Right lobe of liver (tissue), 6 donors: ENCODE results near the gene KIFC3. TPM values are rescaled to one million over a fixed set of nuclear protein-coding genes. Genes with fewer than 3 reads are reported as not detected.

Source experiments
- ATAC-seq, 4 donors: fragments of 200-7000 bp; cut with Tn5 transposase; one replicate each; pipeline ENCODE4 v1.9.1; 2020; ENCODE audit warnings: mild to moderate bottlenecking in 4 of 4, moderate library complexity in 4 of 4
- DNase-seq, 3 donors: peaks; one replicate each; pipeline ENCODE4 v3.0.0-alpha.2; 2020
- H3K27ac ChIP-seq, 3 donors: fragments of 200-600 bp; one replicate each; pipeline ENCODE4 v1.8.0; 2022
- H3K27me3 ChIP-seq, 2 donors: fragments of 200-600 bp; one replicate each; pipeline ENCODE4 v1.8.0; 2022
- H3K36me3 ChIP-seq, 4 donors: fragments of 200-600 bp; sonication (generic) in 1 of 4; one replicate each; pipeline versions ENCODE4 v1.5.1 to v1.8.0; 2017 to 2022; ENCODE audit warnings: control low read depth in 1 of 4
- H3K4me1 ChIP-seq, 4 donors: fragments of 200-600 bp; sonication (generic) in 1 of 4; one replicate each; pipeline versions ENCODE4 v1.5.1 to v1.8.0; 2017 to 2022; ENCODE audit warnings: control low read depth in 1 of 4
- H3K4me3 ChIP-seq, 3 donors: fragments of 200-600 bp; one replicate each; pipeline ENCODE4 v1.8.0; 2022
- H3K9me3 ChIP-seq, 4 donors: fragments of 200-600 bp; sonication (generic) in 1 of 4; one replicate each; pipeline versions ENCODE4 v1.5.1 to v1.8.0; 2017 to 2022; ENCODE audit warnings: control low read depth in 1 of 4
- POLR2A ChIP-seq: fragments of 450-650 bp; IDR thresholded peaks from one replicate; pipeline ENCODE4 v1.6.1; 2017; ENCODE audit warnings: antibody characterized with exemption, mild to moderate bottlenecking
- WGBS: methylation state at CpG from one replicate; pipeline ENCODE4 v1.1.6; 2018; ENCODE audit warnings: low coverage, low lambda C conversion rate; ENCODE audit not compliant: insufficient coverage; ENCODE audit errors: missing lambda C conversion rate; 5-methylcytosine and 5-hydroxymethylcytosine counted together
- intact Hi-C, 2 donors: fragments of 100-400 bp; cut with DNase I; formaldehyde crosslinking; loops; one replicate each; pipeline versions ENCODE4 v1.11.2 to v1.14.1; 2022
- total RNA-seq, 6 experiments: library from RNA; depleted of rRNA in 2 of 6; stranded (reverse); fragments of >200 nt in 2 of 6; fragmentation: NEBNext Ultra II Directional in 3 of 6; extraction: Animal tissue kit (Norgen Biotek cat#: 25700) in 3 of 6; gene quantifications; one replicate each; pipeline versions ENCODE4 v1.1.0 to v1.2.4, GENCODE V29; 2016 to 2023
- TF ChIP-seq, protein P1 (sequence below), 4 donors: fragments of 200-600 bp in 3 of 4; fragments of 450-650 bp in 1 of 4; IDR thresholded peaks; one replicate each; pipeline versions ENCODE4 v1.5.1 to v1.8.0; 2016 to 2022; ENCODE audit warnings: antibody characterized with exemption in 4 of 4, mild to moderate bottlenecking in 2 of 4
- donor health status: DM: no; HTN: yes; CAD: no.
- donor health status: DM: no; HTN: no; CAD: no.
- donor health status: DM: no; HTN: no; CAD: no.
- donor health status: DM: no; HTN: yes; CAD: no.
- donor health status: DM: no; HTN: yes; CAD: no.

The KIFC3 gene
- total RNA-seq, 6 experiments from 2014 or later: 20.3 to 88.9 (median 46.4) TPM

- Histone ChIP-seq H3K4me3 (no peak overlapping the region), H3K27me3 (no peaks in the 10 kb centered on the region), H3K36me3 (no peaks in the 10 kb centered on the region), H3K27ac (peak overlapping the region; percentile 62 to 89 (median 67)), H3K9me3 (no peaks in the 10 kb centered on the region), H3K4me1 (peaks cover 0 to 33% (median 17%) of the 10 kb centered on the region in 4 donors)
- WGBS: 75% methylated on average over 6 of the region's 15 CpGs
- ATAC-seq: peak in 2 of 4 donors; percentile 0 to 3
- no peak for DNase-seq
- intact Hi-C loops: no loop called here
- TF ChIP-seq, protein P1, sequence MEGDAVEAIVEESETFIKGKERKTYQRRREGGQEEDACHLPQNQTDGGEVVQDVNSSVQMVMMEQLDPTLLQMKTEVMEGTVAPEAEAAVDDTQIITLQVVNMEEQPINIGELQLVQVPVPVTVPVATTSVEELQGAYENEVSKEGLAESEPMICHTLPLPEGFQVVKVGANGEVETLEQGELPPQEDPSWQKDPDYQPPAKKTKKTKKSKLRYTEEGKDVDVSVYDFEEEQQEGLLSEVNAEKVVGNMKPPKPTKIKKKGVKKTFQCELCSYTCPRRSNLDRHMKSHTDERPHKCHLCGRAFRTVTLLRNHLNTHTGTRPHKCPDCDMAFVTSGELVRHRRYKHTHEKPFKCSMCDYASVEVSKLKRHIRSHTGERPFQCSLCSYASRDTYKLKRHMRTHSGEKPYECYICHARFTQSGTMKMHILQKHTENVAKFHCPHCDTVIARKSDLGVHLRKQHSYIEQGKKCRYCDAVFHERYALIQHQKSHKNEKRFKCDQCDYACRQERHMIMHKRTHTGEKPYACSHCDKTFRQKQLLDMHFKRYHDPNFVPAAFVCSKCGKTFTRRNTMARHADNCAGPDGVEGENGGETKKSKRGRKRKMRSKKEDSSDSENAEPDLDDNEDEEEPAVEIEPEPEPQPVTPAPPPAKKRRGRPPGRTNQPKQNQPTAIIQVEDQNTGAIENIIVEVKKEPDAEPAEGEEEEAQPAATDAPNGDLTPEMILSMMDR (IDR thresholded peaks at IDR 0.05): no peak
- no peak for TF ChIP-seq POLR2A
Observed at GRCh38 chr16:57809276-57810196, 7.2 kb upstream of the KIFC3 start.

DNA sequence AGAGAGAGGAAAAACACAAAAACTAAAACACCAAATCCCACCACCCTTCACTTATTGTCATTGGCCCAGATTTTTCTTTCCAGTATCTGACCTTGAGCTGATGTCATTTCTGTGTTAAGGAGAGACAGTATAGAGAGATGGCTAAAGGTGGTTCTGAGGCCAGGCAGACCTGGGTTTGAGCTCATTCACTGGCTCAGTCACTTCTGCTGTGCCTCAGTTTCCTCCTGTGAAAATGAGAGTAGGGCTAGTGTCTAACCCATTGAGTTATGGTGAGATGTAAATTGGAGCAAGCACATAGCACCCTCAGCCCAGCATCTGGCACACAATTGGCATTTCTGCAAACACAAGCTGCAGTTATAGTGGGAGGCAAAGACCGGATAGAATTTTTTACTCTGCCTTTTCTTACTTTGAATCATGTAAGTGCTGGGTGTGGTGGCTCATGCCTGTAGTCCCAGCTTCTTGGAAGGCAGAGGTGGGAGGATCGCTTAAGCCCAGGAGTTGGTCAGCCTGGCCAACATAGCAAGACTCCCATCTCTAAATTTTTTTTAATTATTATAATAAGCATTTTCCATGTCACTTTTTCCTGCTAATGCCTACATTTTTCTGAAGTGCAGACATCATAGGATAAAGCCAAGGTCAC is 6.4 kb upstream of the KIFC3 start:
- Histone ChIP-seq H3K36me3 (no peaks in the 10 kb centered on the region), H3K4me1 (peaks cover 0 to 41% (median 17%) of the 10 kb centered on the region in 4 donors), H3K9me3 (no peaks in the 10 kb centered on the region), H3K27ac (peak overlapping the region in 2 of 3 donors; percentile 19 to 89), H3K27me3 (no peaks in the 10 kb centered on the region), H3K4me3 (peak overlapping the region in 1 of 3 donors; percentile 16)
- 50% methylated on average over 2 of the region's 2 CpGs for WGBS
- ATAC-seq (no peak), DNase-seq (no peak)
- TF ChIP-seq, protein P1 (IDR thresholded peaks at IDR 0.05): no peak
- no peak for TF ChIP-seq POLR2A
- intact Hi-C loops: no loop called here

GRCh38 chr16:57807968-57808528 is 5.8 kb upstream of the KIFC3 start:
- WGBS: 1% methylated on average over 16 of the region's 16 CpGs
- Histone ChIP-seq H3K9me3 (no peaks in the 10 kb centered on the region), H3K4me3 (peak overlapping the region in 1 of 3 donors; percentile 16), H3K4me1 (peaks cover 0 to 45% (median 17%) of the 10 kb centered on the region in 4 donors), H3K36me3 (no peaks in the 10 kb centered on the region), H3K27me3 (no peaks in the 10 kb centered on the region), H3K27ac (peak overlapping the region in 2 of 3 donors; percentile 45 to 89)
- TF ChIP-seq POLR2A: peak; percentile 89
- TF ChIP-seq, protein P1 (IDR thresholded peaks at IDR 0.05): no peak
- peak; percentile 70 to 81 (median 80) for ATAC-seq
- intact Hi-C loops: no loop called here
- DNase-seq: peak; percentile 88 to 89 (median 88)

DNA sequence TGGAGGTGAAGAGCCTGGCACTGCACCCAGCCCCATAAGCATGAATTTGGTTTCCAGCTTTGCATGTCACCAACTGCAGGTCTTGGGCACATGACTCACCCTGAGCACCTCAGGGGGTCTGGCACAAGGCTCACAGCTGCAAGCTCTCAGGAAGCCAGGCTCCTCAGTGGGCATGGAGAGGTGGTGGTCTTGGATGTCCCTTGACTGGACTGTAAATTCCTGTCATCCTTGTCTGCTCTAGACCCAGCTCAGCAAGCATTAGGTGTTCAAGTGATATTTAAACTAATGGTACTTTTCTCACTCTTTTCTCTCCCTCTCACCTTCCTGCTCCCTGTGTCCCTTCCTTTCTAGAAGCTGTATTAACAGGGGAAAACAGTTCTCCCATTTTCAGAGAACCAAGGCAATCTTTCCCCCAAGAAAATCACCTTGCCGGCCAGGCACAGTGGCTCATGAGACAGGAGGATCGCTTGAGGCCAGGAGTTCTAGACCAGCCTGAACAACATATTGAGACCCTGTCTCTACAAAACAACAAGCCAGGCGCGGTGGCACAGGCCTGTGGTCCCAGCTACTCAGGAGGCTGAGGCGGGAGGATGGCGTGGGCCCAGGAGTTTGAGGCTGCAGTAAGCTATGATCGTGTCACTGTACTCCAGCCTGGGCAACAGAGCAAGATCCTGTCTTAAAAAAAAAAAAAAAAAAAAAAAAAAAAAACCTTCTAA is 5.1 kb upstream of the KIFC3 start:
- no peak for DNase-seq
- intact Hi-C loops: no loop called here
- H3K27ac ChIP-seq: peak overlapping the region in 2 of 3 donors; percentile 45 to 89
- ATAC-seq: no peak
- H3K27me3 ChIP-seq: no peaks in the 10 kb centered on the region
- no peaks in the 10 kb centered on the region for H3K9me3 ChIP-seq
- H3K4me3 ChIP-seq: no peak overlapping the region
- H3K4me1 ChIP-seq: peaks cover 0 to 52% (median 18%) of the 10 kb centered on the region in 4 donors
- H3K36me3 ChIP-seq: no peaks in the 10 kb centered on the region
- WGBS: 80% methylated on average over 7 of the region's 7 CpGs
- TF ChIP-seq POLR2A: no peak
- TF ChIP-seq, protein P1 (IDR thresholded peaks at IDR 0.05): no peak
